Heart left ventricle (tissue), 13 donors: ENCODE measurements around the gene LAMB4.

Experiments
- CTCF ChIP-seq, 12 donors: fragments of 200-600 bp; sonication (generic) in 4 of 12; IDR thresholded peaks; one replicate each; pipeline versions ENCODE4 v1.5.0 to v1.8.0; 2018 to 2022; ENCODE audit warnings: antibody characterized with exemption in 12 of 12, mild to moderate bottlenecking in 5 of 12
- POLR2A ChIP-seq, 2 donors: fragments of 450-650 bp; IDR thresholded peaks; one replicate each; pipeline ENCODE4 v1.6.1; 2017; ENCODE audit warnings: antibody characterized with exemption in 2 of 2, mild to moderate bottlenecking in 2 of 2, moderate library complexity in 2 of 2
- donor health status: ischemic (EF 13 %, LVEDD 7.1; RV severe dilation, severe dysfunction).
- donor health status: DM: no; HTN: yes; CAD: no.
- donor health status: DM: no; HTN: no; CAD: no.
- donor health status: ischemic (EF 25% LVEDD 6.9; RV normal size, moderate dysfunction).
- donor health status: ischemic (EF 25% LVEDD 5.7; RV mildly dilated, moderate dysfunction).
- donor health status: ischemic (EF 35%, LVEDD 5.7; RV mildly dilated, moderate dysfunction).
- donor health status: nonischemic (EF 11% LVEDD 7.7; RV severe dilation, severe dysfunction).
- donor health status: DM: yes; HTN: yes; CAD: no.
- donor health status: PGD.
- donor health status: ischemic (EF 29% LVEDD 5.4; RV normal size, mild dysfunction).
- donor health status: nonischemic (EF 23%, LVEDD 6.1; RV moderate dilation, normal function).

- no peak for TF ChIP-seq POLR2A (IDR thresholded peaks at IDR 0.05)
- TF ChIP-seq CTCF (IDR thresholded peaks at IDR 0.05): no peak
These were observed 111.5 kb downstream of the LAMB4 start for GRCh38 chr7:108018668-108019067.
